HepG2 (cell line): Measurements from ENCODE around the gene PROX1. TPM values are rescaled to one million over a fixed set of nuclear protein-coding genes. Genes with fewer than 3 reads are reported as not detected.

Experiments used
- ATAC-seq: fragments of 200-7000 bp; cut with Tn5 transposase; 3 replicates; pipeline ENCODE4 v1.9.1; 2020; ENCODE audit warnings: mild to moderate bottlenecking, moderate library complexity
- BruUV-seq: library from RNA; stranded (reverse); fragments of 400-500 nt; replicated peaks from 2 replicates; lab custom pipeline; 2021; lab: Mats Ljungman, UMichigan
- CTCF ChIA-PET: fragments of 300-600 bp; formaldehyde crosslinking; extraction: SDS; loops from one replicate; lab custom pipeline; 2021; ENCODE audit warnings: low total read pairs, inconsistent platforms, low intra/inter-chr PET ratio; lab: Yijun Ruan, JAX
- POLR2A ChIA-PET: fragments of 350-600 bp; sonication (Branson Sonifier 250); formaldehyde crosslinking; loops from one replicate; lab custom pipeline; 2020; ENCODE audit warnings: antibody characterized with exemption, inconsistent platforms; lab: Yijun Ruan, JAX
- DNase-seq: peaks from one replicate; pipeline ENCODE4 v3.0.0-alpha.2; 2015; ENCODE audit warnings: low spot score
- FAIRE-seq: peaks from 3 replicates; lab custom pipeline; 2011; peaks lifted over from hg19 to GRCh38; lab: Jason Lieb, UNC
- H2AFZ ChIP-seq: one replicate; pipeline ENCODE4 v1.6.1; 2011; ENCODE audit warnings: low read length, inconsistent platforms
- H3K27ac ChIP-seq: fragments of 300-600 bp; 3 replicates; pipeline ENCODE4 v1.8.0; 2011; ENCODE audit warnings: mixed run types, mild to moderate bottlenecking, mixed read lengths, low read length, inconsistent platforms; ENCODE audit not compliant: insufficient read depth; ENCODE audit errors: extremely low read length
- H3K27me3 ChIP-seq, 2 experiments: fragments of 200-600 bp in 1 of 2; 2 replicates in 1 of 2; 3 replicates in 1 of 2; pipeline versions ENCODE4 v1.6.0 to v1.8.0; 2011; ENCODE audit warnings: low read length in 2 of 2, mild to moderate bottlenecking in 2 of 2, moderate library complexity in 2 of 2, inconsistent platforms in 1 of 2; ENCODE audit not compliant: insufficient read depth in 2 of 2, control insufficient read depth in 1 of 2
- H3K36me3 ChIP-seq, 2 experiments: fragments of 200-600 bp in 1 of 2; replicated peaks in 1 of 2; 2 replicates in 1 of 2; 3 replicates in 1 of 2; pipeline versions ENCODE4 v1.5.1 to v1.8.0; 2011; ENCODE audit warnings: low read length in 2 of 2, inconsistent platforms in 1 of 2; ENCODE audit not compliant: insufficient read depth in 2 of 2, control insufficient read depth in 1 of 2
- H3K4me1 ChIP-seq: 2 replicates; pipeline ENCODE4 v1.5.1; 2012; ENCODE audit warnings: low read length, inconsistent platforms; ENCODE audit not compliant: insufficient read depth
- H3K4me2 ChIP-seq: 2 replicates; pipeline ENCODE4 v1.6.0; 2011; ENCODE audit warnings: low read depth, low read length, inconsistent platforms
- H3K4me3 ChIP-seq, 3 experiments: fragments of 200-600 bp in 1 of 3; sonication (generic), shearing (Covaris generic) in 1 of 3; replicated peaks in 1 of 3; 2 replicates each; pipeline ENCODE4 v1.5.1; 2011 to 2016; ENCODE audit warnings: low read length in 3 of 3, inconsistent platforms in 2 of 3, low read depth in 2 of 3, mild to moderate bottlenecking in 2 of 3, control low read depth in 1 of 3, mixed read lengths in 1 of 3; ENCODE audit not compliant: insufficient read depth in 1 of 3
- H3K79me2 ChIP-seq: one replicate; pipeline ENCODE4 v1.6.1; 2011; ENCODE audit warnings: low read length, inconsistent platforms; ENCODE audit not compliant: insufficient read depth
- H3K9ac ChIP-seq: 2 replicates; pipeline ENCODE4 v1.6.0; 2011; ENCODE audit warnings: mild to moderate bottlenecking, low read depth, low read length, inconsistent platforms; ENCODE audit not compliant: insufficient read depth
- H3K9me3 ChIP-seq: 2 replicates; pipeline ENCODE4 v1.5.1; 2012; ENCODE audit warnings: mild to moderate bottlenecking, low read length
- H4K20me1 ChIP-seq: 2 replicates; pipeline ENCODE4 v1.6.0; 2011; ENCODE audit warnings: inconsistent platforms, mild to moderate bottlenecking, low read length, moderate library complexity; ENCODE audit not compliant: insufficient read depth
- ARNTL ChIP-seq: sonication (generic); formaldehyde crosslinking; IDR thresholded peaks from 2 replicates; pipeline ENCODE4 v1.4.0; 2020; ENCODE audit warnings: mild to moderate bottlenecking, missing genetic modification reagents
- BCL6 ChIP-seq: IDR thresholded peaks from 2 replicates; pipeline ENCODE4 v1.6.1; 2016; ENCODE audit warnings: missing genetic modification reagents, missing compliant biosample characterization
- EED ChIP-seq: sonication (generic); formaldehyde crosslinking; IDR thresholded peaks from 2 replicates; pipeline ENCODE4 v1.5.0; 2020; ENCODE audit warnings: mild to moderate bottlenecking, missing genetic modification reagents
- HNRNPLL ChIP-seq: fragments of 200-400 bp; formaldehyde crosslinking; IDR thresholded peaks from 2 replicates; pipeline ENCODE4 v1.6.1; 2017; ENCODE audit warnings: mild to moderate bottlenecking, low read depth, low read length; ENCODE audit not compliant: poor library complexity, severe bottlenecking
- NFE2L1 ChIP-seq: sonication (generic); formaldehyde crosslinking; IDR thresholded peaks from 2 replicates; pipeline ENCODE4 v1.4.0; 2020; ENCODE audit warnings: missing genetic modification reagents, mild to moderate bottlenecking, borderline replicate concordance
- PCBP1 ChIP-seq: fragments of 200-400 bp; formaldehyde crosslinking; IDR thresholded peaks from 2 replicates; pipeline ENCODE4 v1.6.1; 2017; ENCODE audit warnings: mild to moderate bottlenecking, low read depth, low read length, borderline replicate concordance
- POGZ ChIP-seq: sonication (generic); formaldehyde crosslinking; IDR thresholded peaks from 2 replicates; pipeline ENCODE4 v1.4.0; 2020; ENCODE audit warnings: mild to moderate bottlenecking, missing genetic modification reagents
- SIN3B ChIP-seq: fragments of 150-350 bp; IDR thresholded peaks from 2 replicates; pipeline ENCODE4 v1.6.1; 2014; ENCODE audit warnings: low read length
- TEAD2 ChIP-seq: sonication (generic); formaldehyde crosslinking; IDR thresholded peaks from 2 replicates; pipeline ENCODE4 v1.9.0; 2021; ENCODE audit warnings: missing genetic modification reagents
- THAP8 ChIP-seq: sonication (generic); formaldehyde crosslinking; IDR thresholded peaks from 2 replicates; pipeline ENCODE4 v1.5.1; 2020; ENCODE audit warnings: missing genetic modification reagents, mild to moderate bottlenecking, borderline replicate concordance
- ZNF546 ChIP-seq: sonication (generic); formaldehyde crosslinking; conservative IDR thresholded peaks from 2 replicates; pipeline ENCODE4 v1.8.1; 2023; ENCODE audit warnings: mild to moderate bottlenecking, missing genetic modification reagents
- ZNF615 ChIP-seq: sonication (generic); formaldehyde crosslinking; IDR thresholded peaks from 2 replicates; pipeline ENCODE4 v1.5.0; 2020; ENCODE audit warnings: mild to moderate bottlenecking, missing genetic modification reagents, borderline replicate concordance
- ZNF780A ChIP-seq: sonication (generic); formaldehyde crosslinking; IDR thresholded peaks from 2 replicates; pipeline ENCODE4 v1.8.0; 2022; ENCODE audit warnings: mild to moderate bottlenecking, missing genetic modification reagents, moderate library complexity
- WGBS: methylation state at CpG from one replicate; pipeline ENCODE4 v1.1.6; 2017; ENCODE audit warnings: low lambda C conversion rate; 5-methylcytosine and 5-hydroxymethylcytosine counted together
- in situ Hi-C: cut with HindIII; loops from 2 replicates; pipeline ENCODE4 v1.10.0; 2017; ENCODE audit warnings: low pct_unique_long_range_greater_than_20kb; ENCODE audit not compliant: extremely low pct_ligation_motif_present
- intact Hi-C: fragments of 100-400 bp; cut with micrococcal nuclease; formaldehyde crosslinking; loops from one replicate; pipeline ENCODE4 v1.10.0; 2022; ENCODE audit not compliant: unreplicated experiment
- polyA plus RNA-seq, 8 experiments: library from polyadenylated mRNA; depleted of rRNA in 3 of 8; stranded (reverse) in 7 of 8; unstranded in 1 of 8; fragments of >200 nt; fragmentation: Illumina TruSeq in 4 of 8; extraction: Trizol in 4 of 8; gene quantifications; 2 replicates each; pipeline versions ENCODE4 v1.2.1 to v1.2.3, GENCODE V29; 2011 to 2016; ENCODE audit warnings: low read depth in 4 of 8, missing spikeins in 1 of 8, mixed read lengths in 1 of 8; ENCODE audit not compliant: insufficient read depth in 1 of 8
- total RNA-seq, 5 experiments: library from RNA; depleted of rRNA; stranded (reverse); fragments of >200 nt; fragmentation: Illumina TruSeq; extraction: Trizol; gene quantifications; 2 replicates each; pipeline ENCODE4 v1.2.3, GENCODE V29; 2016; ENCODE audit warnings: low read depth in 1 of 5
- TF ChIP-seq, protein P1 (sequence below): sonication (generic); formaldehyde crosslinking; IDR thresholded peaks from 2 replicates; pipeline ENCODE4 v1.4.0; 2020; ENCODE audit warnings: missing genetic modification reagents

Gene PROX1
- total and polyA plus RNA-seq, 2 of the 13 experiments (the other 11 are each of a cell fraction or from before 2014, with no cell fraction given) = 12.3 to 30.2 TPM

DNA sequence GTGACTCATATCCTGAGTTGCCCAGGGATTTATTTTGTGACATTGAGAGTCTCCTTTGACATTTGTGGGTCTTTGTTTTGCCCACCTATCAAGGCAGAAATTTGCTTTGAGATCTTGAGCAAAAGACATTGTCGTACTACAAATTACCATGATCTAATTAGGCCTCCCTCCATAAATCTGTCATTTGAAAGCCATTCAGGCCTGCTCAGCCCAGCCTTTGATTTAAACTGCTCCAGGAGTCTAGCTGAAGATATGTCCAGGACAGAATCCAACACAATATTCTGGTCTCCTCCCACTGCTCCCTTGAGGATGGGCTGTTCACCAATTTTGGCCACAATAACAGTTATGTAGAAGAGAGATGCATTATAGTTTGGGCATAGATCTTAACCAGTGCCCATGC lies 86.7 kb downstream of the PROX1 start:
- CTCF ChIA-PET = no interaction called here
- POLR2A ChIA-PET = no interaction called here
- H3K27ac ChIP-seq = no peak overlapping the region
- no peak for DNase-seq
- H4K20me1 ChIP-seq = no peaks in the 10 kb centered on the region
- H3K9ac ChIP-seq = no peak overlapping the region
- no TSS peak for BruUV-seq
- H3K9me3 ChIP-seq = no peaks in the 10 kb centered on the region
- no peaks in the 10 kb centered on the region for H3K36me3 ChIP-seq
- in situ Hi-C loops (no loop called here), intact Hi-C loops (no loop called here)
- FAIRE-seq = no peak
- no peak overlapping the region for H3K4me2 ChIP-seq
- no peaks in the 10 kb centered on the region for H3K79me2 ChIP-seq
- no peak for ATAC-seq
- H3K27me3 ChIP-seq = no peaks in the 10 kb centered on the region
- no peak overlapping the region for H2AFZ ChIP-seq
- H3K4me1 ChIP-seq = peaks cover 31% of the 10 kb centered on the region
- TF ChIP-seq ZNF546 (CRISPR knock-in tag) (no peak), PCBP1 (no peak), POGZ (CRISPR knock-in tag) (no peak), TEAD2 (CRISPR knock-in tag) (no peak), NFE2L1 (CRISPR knock-in tag) (no peak), SIN3B (no peak), BCL6 (CRISPR knock-in tag) (no peak), ZNF780A (CRISPR knock-in tag) (no peak), THAP8 (CRISPR knock-in tag) (no peak), HNRNPLL (no peak), ARNTL (CRISPR knock-in tag) (no peak), ZNF615 (no peak), EED (CRISPR knock-in tag) (no peak)
- TF ChIP-seq, protein P1, sequence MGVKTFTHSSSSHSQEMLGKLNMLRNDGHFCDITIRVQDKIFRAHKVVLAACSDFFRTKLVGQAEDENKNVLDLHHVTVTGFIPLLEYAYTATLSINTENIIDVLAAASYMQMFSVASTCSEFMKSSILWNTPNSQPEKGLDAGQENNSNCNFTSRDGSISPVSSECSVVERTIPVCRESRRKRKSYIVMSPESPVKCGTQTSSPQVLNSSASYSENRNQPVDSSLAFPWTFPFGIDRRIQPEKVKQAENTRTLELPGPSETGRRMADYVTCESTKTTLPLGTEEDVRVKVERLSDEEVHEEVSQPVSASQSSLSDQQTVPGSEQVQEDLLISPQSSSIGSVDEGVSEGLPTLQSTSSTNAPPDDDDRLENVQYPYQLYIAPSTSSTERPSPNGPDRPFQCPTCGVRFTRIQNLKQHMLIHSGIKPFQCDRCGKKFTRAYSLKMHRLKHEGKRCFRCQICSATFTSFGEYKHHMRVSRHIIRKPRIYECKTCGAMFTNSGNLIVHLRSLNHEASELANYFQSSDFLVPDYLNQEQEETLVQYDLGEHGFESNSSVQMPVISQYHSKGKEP = no peak
- WGBS = 89% methylated on average over 1 of the region's 1 CpG
- H3K4me3 ChIP-seq = no peak overlapping the region
